DND-41 (cell line): ENCODE data around the gene MYCN.

Experiments used
- EZH2 ChIP-seq: IDR thresholded peaks from 3 replicates; pipeline ENCODE4 v1.6.1; 2012; ENCODE audit warnings: borderline replicate concordance, low read depth, mild to moderate bottlenecking, moderate library complexity, low read length, inconsistent platforms; ENCODE audit not compliant: severe bottlenecking
- TF ChIP-seq, protein P1 (sequence below): IDR thresholded peaks from 2 replicates; pipeline ENCODE4 v1.5.1; 2012; ENCODE audit warnings: borderline replicate concordance, low read length, moderate library complexity, mild to moderate bottlenecking; ENCODE audit not compliant: poor library complexity, severe bottlenecking; ENCODE audit errors: extremely low read depth

DNA sequence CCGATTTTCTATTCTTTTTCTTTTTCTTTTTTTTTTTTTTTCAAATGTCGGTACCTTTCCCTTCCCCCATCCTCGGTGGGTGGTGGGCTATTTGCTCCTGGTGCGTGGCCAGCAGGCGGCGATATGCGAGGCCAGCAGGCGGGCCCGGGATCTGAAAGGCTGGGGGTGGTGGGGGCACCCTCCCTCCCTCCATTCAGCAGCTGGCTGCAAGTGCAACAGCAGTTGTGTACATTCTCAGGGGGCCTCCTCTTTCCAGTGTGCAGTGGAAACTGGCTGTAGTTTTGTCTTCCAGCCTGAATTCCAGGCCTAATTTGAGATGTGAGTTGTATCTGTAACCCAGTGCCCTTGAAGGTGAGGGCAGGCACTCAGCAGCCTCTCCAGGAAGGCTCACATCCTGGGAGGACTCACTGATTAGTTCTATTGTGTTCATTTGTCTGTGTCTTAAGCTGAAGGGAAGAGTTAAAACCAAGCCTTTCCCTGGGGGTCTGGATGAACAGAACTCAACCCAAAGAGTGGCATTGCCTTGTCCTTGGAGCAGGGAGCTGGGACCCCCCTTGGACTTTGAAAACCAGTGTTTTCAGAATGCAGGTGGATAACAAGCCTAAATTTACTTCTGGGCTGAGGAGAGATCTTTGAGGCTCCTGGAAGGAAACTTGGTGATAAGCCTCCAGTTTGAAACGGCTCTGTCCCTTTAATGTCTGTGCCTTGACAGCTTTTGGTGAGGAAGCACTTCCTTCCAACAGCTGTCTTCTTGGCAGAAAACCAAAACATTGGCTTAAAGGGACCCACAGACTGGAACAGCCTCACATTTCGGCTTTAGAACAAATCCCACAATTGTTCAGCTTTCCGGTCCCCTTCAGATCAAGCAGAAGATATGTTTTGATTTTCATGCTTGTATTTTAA lies 3.3 kb downstream of the MYCN start:
- TF ChIP-seq, protein P1, sequence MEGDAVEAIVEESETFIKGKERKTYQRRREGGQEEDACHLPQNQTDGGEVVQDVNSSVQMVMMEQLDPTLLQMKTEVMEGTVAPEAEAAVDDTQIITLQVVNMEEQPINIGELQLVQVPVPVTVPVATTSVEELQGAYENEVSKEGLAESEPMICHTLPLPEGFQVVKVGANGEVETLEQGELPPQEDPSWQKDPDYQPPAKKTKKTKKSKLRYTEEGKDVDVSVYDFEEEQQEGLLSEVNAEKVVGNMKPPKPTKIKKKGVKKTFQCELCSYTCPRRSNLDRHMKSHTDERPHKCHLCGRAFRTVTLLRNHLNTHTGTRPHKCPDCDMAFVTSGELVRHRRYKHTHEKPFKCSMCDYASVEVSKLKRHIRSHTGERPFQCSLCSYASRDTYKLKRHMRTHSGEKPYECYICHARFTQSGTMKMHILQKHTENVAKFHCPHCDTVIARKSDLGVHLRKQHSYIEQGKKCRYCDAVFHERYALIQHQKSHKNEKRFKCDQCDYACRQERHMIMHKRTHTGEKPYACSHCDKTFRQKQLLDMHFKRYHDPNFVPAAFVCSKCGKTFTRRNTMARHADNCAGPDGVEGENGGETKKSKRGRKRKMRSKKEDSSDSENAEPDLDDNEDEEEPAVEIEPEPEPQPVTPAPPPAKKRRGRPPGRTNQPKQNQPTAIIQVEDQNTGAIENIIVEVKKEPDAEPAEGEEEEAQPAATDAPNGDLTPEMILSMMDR, result peak; percentile 5
- no peak for TF ChIP-seq EZH2
